ENCODE data around the gene FBXL7. TPM values are rescaled to one million over a fixed set of nuclear protein-coding genes. Genes with fewer than 3 reads are reported as not detected.

Gene FBXL7
- total and polyA plus RNA-seq, 7 experiments from 2014 or later: not detected

DNA sequence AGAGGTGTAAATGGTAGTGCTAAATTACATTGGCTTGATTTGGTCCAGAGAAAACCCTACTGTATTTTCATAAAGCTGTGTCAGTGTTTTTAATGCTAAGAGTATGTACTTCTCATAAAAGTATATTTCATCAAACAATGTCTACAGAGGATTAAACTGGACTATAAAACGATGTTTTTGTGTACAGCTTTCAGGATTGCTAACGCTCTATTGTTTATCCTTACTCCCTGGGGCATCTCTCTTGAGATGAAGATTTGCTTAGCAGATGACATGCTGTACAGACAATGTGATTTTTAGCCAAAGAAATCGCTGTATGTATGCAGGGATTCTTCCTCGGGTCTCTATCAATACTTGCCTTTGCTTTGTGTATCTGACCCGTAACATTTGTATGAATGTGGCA is 216.0 kb downstream of the FBXL7 start:
- no peaks in the 10 kb centered on the region for H3K27me3 Mint-ChIP-seq
- H3K36me3 Mint-ChIP-seq: no peaks in the 10 kb centered on the region
- H3K27me3 ChIP-seq (ENCODE audit: control insufficient read depth in 2 of 2, insufficient read depth in 2 of 2, low read length in 2 of 2): no peaks in the 10 kb centered on the region
- H3K4me3 ChIP-seq (ENCODE audit: low read length): no peak overlapping the region
- intact Hi-C loops (cut with micrococcal nuclease): no loop called here
- H3K9me3 ChIP-seq (ENCODE audit: control insufficient read depth in 2 of 3, low read length in 3 of 3): no peaks in the 10 kb centered on the region
- H3K4me3 Mint-ChIP-seq: no peak overlapping the region
- DNase-seq (no peak), ATAC-seq (no peak)
- H3K36me3 ChIP-seq (ENCODE audit: control insufficient read depth in 2 of 3, insufficient read depth in 3 of 3, low read length in 3 of 3): no peaks in the 10 kb centered on the region
- POLR2A ChIA-PET: no interaction called here
- peaks cover 0 to 10% (median 5%) of the 10 kb centered on the region in 11 donors for H3K9me3 Mint-ChIP-seq
- H3K4me1 Mint-ChIP-seq: no peaks in the 10 kb centered on the region
- no peak overlapping the region for H3K27ac Mint-ChIP-seq
- CTCF ChIA-PET: no interaction called here
- no peaks in the 10 kb centered on the region for H3K4me1 ChIP-seq (ENCODE audit: control insufficient read depth in 2 of 2, insufficient read depth in 2 of 2, low read length in 2 of 2)
- H3K27ac ChIP-seq (ENCODE audit: low read depth, low read length): no peak overlapping the region

DNA sequence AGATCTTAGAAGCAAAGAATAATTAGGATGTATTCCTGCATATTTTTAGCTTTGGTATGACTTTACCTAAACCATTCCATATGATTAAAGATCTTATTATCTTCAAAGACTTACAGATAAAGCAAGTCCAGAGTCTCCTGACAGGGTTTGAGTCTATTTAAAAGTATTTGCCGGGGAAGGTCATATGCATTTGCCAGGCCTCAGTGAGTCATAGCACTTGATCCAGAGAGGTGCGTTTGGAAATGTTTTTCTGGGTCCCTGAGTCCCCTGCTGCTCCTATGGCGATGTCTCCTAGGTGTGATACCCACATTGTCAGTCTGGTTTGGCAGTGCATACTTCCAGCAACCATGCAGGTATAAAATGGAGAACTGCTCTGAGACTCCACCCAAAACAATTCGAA is 217.0 kb downstream of the FBXL7 start:
- intact Hi-C loops (cut with micrococcal nuclease): no loop called here
- Histone ChIP-seq H3K9me3 (ENCODE audit: control insufficient read depth in 2 of 3, low read length in 3 of 3) (no peaks in the 10 kb centered on the region), H3K36me3 (ENCODE audit: control insufficient read depth in 2 of 3, insufficient read depth in 3 of 3, low read length in 3 of 3) (no peaks in the 10 kb centered on the region), H3K4me1 (ENCODE audit: control insufficient read depth in 2 of 2, insufficient read depth in 2 of 2, low read length in 2 of 2) (no peaks in the 10 kb centered on the region), H3K27ac (ENCODE audit: low read depth, low read length) (no peak overlapping the region), H3K27me3 (ENCODE audit: control insufficient read depth in 2 of 2, insufficient read depth in 2 of 2, low read length in 2 of 2) (no peaks in the 10 kb centered on the region), H3K4me3 (ENCODE audit: low read length) (no peak overlapping the region)
- no peak overlapping the region for H3K4me3 Mint-ChIP-seq
- peaks cover 0 to 8% (median 3%) of the 10 kb centered on the region in 11 donors for H3K9me3 Mint-ChIP-seq
- no peak for ATAC-seq
- no peaks in the 10 kb centered on the region for H3K4me1 Mint-ChIP-seq
- no peak for DNase-seq
- ChIA-PET CTCF (no interaction called here), POLR2A (no interaction called here)
- no peaks in the 10 kb centered on the region for H3K27me3 Mint-ChIP-seq
- H3K27ac Mint-ChIP-seq: no peak overlapping the region
- no peaks in the 10 kb centered on the region for H3K36me3 Mint-ChIP-seq

DNA sequence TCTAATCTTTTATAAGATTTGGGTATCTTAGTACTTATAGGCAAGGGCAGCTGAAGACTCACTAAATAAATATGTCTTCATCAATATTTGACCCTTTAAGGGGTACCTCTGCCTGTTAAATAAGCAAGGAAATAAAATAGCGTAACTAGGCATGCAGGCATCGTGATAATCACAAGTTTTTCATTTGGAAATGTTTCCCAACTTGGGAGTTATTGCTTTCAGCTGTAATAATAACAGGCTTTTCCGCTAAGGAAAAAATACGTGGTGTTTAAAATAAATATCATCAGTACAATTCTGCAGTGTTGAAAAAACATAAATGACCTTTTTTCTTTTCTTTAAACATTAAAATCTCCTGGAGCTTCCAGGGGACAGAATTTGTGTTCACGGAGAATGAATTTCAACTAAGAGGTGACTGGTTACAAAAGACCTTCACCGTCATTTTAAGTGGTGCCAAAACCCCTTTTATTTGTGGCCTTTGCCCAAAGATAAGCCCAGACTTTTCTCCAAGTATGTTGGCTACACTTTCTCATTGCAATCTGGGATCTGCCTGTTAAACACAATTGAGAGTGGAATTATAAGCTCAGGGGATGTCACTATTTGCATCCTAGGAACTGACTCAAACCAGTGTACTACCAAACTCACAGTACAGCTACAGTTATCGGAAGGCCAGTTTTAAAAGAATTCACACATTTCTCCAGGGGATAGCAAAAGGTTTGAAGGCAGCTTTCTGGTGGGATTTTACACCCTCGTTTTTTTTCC is 218.6 kb downstream of the FBXL7 start:
- Histone ChIP-seq H3K4me1 (ENCODE audit: control insufficient read depth in 2 of 2, insufficient read depth in 2 of 2, low read length in 2 of 2) (no peaks in the 10 kb centered on the region), H3K27me3 (ENCODE audit: control insufficient read depth in 2 of 2, insufficient read depth in 2 of 2, low read length in 2 of 2) (no peaks in the 10 kb centered on the region), H3K27ac (ENCODE audit: low read depth, low read length) (no peak overlapping the region), H3K36me3 (ENCODE audit: control insufficient read depth in 2 of 3, insufficient read depth in 3 of 3, low read length in 3 of 3) (no peaks in the 10 kb centered on the region), H3K9me3 (ENCODE audit: control insufficient read depth in 2 of 3, low read length in 3 of 3) (no peaks in the 10 kb centered on the region), H3K4me3 (ENCODE audit: low read length) (no peak overlapping the region)
- H3K27ac Mint-ChIP-seq: no peak overlapping the region
- no peaks in the 10 kb centered on the region for H3K4me1 Mint-ChIP-seq
- H3K27me3 Mint-ChIP-seq: no peaks in the 10 kb centered on the region
- no peak for DNase-seq
- H3K36me3 Mint-ChIP-seq: no peaks in the 10 kb centered on the region
- ATAC-seq: no peak
- ChIA-PET CTCF (interaction anchor here (0.6 kb wide), 1 partner anchor 47 kb away, joined by 4 read pairs; no protein-coding TSS in a partner anchor), POLR2A (no interaction called here)
- intact Hi-C loops (cut with micrococcal nuclease): no loop called here
- H3K4me3 Mint-ChIP-seq: no peak overlapping the region
- H3K9me3 Mint-ChIP-seq: peaks cover 0 to 8% (median 2%) of the 10 kb centered on the region in 11 donors

DNA sequence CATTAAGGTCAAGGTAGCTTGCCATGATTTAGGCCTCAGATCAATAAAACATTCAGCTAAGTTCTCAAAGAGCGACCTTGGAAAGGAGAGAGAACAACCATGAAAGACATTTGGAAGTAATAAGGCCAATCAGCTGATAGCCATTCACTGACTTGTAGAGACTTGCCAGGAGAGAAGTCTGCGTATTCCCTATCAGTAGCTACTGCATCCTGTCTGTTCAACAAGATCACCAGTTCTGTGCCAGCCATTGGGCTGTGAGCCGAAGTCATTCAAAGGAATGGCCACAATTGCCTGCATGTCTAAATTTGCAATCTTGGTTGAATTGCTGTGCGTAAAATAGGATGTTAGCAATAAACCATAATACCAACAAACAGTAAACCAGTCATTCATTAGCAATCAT is 219.8 kb downstream of the FBXL7 start:
- DNase-seq: no peak
- H3K4me3 Mint-ChIP-seq: no peak overlapping the region
- no peak overlapping the region for H3K27ac Mint-ChIP-seq
- Histone ChIP-seq H3K27me3 (ENCODE audit: control insufficient read depth in 2 of 2, insufficient read depth in 2 of 2, low read length in 2 of 2) (no peaks in the 10 kb centered on the region), H3K4me3 (ENCODE audit: low read length) (no peak overlapping the region), H3K36me3 (ENCODE audit: control insufficient read depth in 2 of 3, insufficient read depth in 3 of 3, low read length in 3 of 3) (no peaks in the 10 kb centered on the region), H3K4me1 (ENCODE audit: control insufficient read depth in 2 of 2, insufficient read depth in 2 of 2, low read length in 2 of 2) (no peaks in the 10 kb centered on the region), H3K9me3 (ENCODE audit: control insufficient read depth in 2 of 3, low read length in 3 of 3) (no peaks in the 10 kb centered on the region), H3K27ac (ENCODE audit: low read depth, low read length) (no peak overlapping the region)
- no peaks in the 10 kb centered on the region for H3K27me3 Mint-ChIP-seq
- POLR2A ChIA-PET: no interaction called here
- intact Hi-C loops (cut with micrococcal nuclease): no loop called here
- peaks cover 0 to 10% (median 2%) of the 10 kb centered on the region in 11 donors for H3K9me3 Mint-ChIP-seq
- no peak for ATAC-seq
- CTCF ChIA-PET: no interaction called here
- no peaks in the 10 kb centered on the region for H3K36me3 Mint-ChIP-seq
- no peaks in the 10 kb centered on the region for H3K4me1 Mint-ChIP-seq

DNA sequence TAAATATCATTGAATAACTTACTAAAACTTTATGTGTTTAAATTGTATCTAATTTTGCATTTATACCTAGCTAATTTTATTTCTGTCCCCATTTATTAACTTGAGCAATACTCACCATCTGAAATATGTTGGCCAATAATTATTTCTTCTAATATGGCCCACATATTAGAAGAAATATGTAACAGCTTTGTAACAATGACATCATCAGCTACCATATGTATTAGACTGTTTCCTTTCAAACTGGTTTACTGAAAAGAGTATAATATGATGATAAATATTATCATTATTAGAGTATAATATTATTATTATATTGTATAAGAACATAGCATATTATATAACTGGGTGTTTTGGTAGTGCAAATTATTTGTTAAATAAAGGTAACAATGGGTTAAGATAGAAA is 220.5 kb downstream of the FBXL7 start:
- Histone ChIP-seq H3K4me1 (ENCODE audit: control insufficient read depth in 2 of 2, insufficient read depth in 2 of 2, low read length in 2 of 2) (no peaks in the 10 kb centered on the region), H3K4me3 (ENCODE audit: low read length) (no peak overlapping the region), H3K27me3 (ENCODE audit: control insufficient read depth in 2 of 2, insufficient read depth in 2 of 2, low read length in 2 of 2) (no peaks in the 10 kb centered on the region), H3K9me3 (ENCODE audit: control insufficient read depth in 2 of 3, low read length in 3 of 3) (no peaks in the 10 kb centered on the region), H3K36me3 (ENCODE audit: control insufficient read depth in 2 of 3, insufficient read depth in 3 of 3, low read length in 3 of 3) (no peaks in the 10 kb centered on the region), H3K27ac (ENCODE audit: low read depth, low read length) (no peak overlapping the region)
- POLR2A ChIA-PET: no interaction called here
- no peaks in the 10 kb centered on the region for H3K36me3 Mint-ChIP-seq
- CTCF ChIA-PET: no interaction called here
- no peaks in the 10 kb centered on the region for H3K27me3 Mint-ChIP-seq
- H3K4me1 Mint-ChIP-seq: no peaks in the 10 kb centered on the region
- ATAC-seq (no peak), DNase-seq (no peak)
- H3K4me3 Mint-ChIP-seq: no peak overlapping the region
- intact Hi-C loops (cut with micrococcal nuclease): no loop called here
- H3K9me3 Mint-ChIP-seq: peaks cover 0 to 16% (median 5%) of the 10 kb centered on the region in 11 donors
- no peak overlapping the region for H3K27ac Mint-ChIP-seq

DNA sequence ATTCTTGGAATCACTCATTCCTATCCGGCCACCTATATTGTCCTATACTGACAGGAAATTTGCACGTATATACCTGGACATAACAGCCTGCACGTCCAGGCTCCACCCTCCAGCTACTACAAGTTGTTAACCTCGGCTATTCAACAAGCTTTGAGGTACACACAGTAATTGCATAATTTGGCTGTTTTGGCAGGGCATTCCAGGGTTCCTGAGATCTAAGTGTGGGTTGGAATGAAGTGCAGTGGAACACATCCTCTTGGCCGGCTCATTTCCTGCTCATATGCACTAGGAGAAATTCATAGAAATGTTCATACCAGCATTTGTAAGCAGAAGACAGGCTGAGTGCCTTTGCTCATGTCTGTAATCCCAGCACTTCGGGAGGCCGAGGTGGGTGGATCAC is 222.3 kb downstream of the FBXL7 start:
- Mint-ChIP-seq H3K36me3 (peaks cover 0 to 2% (median 0%) of the 10 kb centered on the region in 5 donors), H3K27me3 (no peaks in the 10 kb centered on the region), H3K4me1 (no peaks in the 10 kb centered on the region), H3K9me3 (peaks cover 0 to 23% (median 8%) of the 10 kb centered on the region in 11 donors), H3K27ac (no peak overlapping the region), H3K4me3 (no peak overlapping the region)
- CTCF ChIA-PET: no interaction called here
- no peak for DNase-seq
- Histone ChIP-seq H3K4me3 (ENCODE audit: low read length) (no peak overlapping the region), H3K27ac (ENCODE audit: low read depth, low read length) (no peak overlapping the region), H3K9me3 (ENCODE audit: control insufficient read depth in 2 of 3, low read length in 3 of 3) (no peaks in the 10 kb centered on the region), H3K36me3 (ENCODE audit: control insufficient read depth in 2 of 3, insufficient read depth in 3 of 3, low read length in 3 of 3) (no peaks in the 10 kb centered on the region), H3K4me1 (ENCODE audit: control insufficient read depth in 2 of 2, insufficient read depth in 2 of 2, low read length in 2 of 2) (no peaks in the 10 kb centered on the region), H3K27me3 (ENCODE audit: control insufficient read depth in 2 of 2, insufficient read depth in 2 of 2, low read length in 2 of 2) (no peaks in the 10 kb centered on the region)
- POLR2A ChIA-PET: no interaction called here
- no peak for ATAC-seq
- intact Hi-C loops (cut with micrococcal nuclease): no loop called here

DNA sequence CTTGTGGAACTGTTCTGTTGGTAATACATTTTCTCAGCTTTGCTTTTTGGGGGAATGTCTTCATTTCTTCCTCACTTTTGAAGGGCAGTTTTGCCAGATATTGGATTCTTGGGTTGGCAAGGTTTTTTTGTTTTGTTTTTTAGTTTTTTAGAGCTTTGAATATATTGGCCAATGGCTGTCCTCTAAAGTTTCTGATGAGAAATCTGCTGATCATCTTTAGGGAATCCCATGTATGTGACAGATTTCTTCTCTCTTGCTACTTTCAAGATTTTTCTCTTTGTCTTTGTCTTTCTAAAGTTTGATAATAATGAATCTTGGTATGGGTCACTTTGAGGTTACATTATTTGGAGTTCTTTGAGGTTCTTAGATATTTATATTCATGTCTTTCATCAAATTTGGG is 227.4 kb downstream of the FBXL7 start:
- Histone ChIP-seq H3K27me3 (ENCODE audit: control insufficient read depth in 2 of 2, insufficient read depth in 2 of 2, low read length in 2 of 2) (no peaks in the 10 kb centered on the region), H3K9me3 (ENCODE audit: control insufficient read depth in 2 of 3, low read length in 3 of 3) (no peaks in the 10 kb centered on the region), H3K4me3 (ENCODE audit: low read length) (no peak overlapping the region), H3K27ac (ENCODE audit: low read depth, low read length) (no peak overlapping the region), H3K36me3 (ENCODE audit: control insufficient read depth in 2 of 3, insufficient read depth in 3 of 3, low read length in 3 of 3) (no peaks in the 10 kb centered on the region), H3K4me1 (ENCODE audit: control insufficient read depth in 2 of 2, insufficient read depth in 2 of 2, low read length in 2 of 2) (no peaks in the 10 kb centered on the region)
- intact Hi-C loops (cut with micrococcal nuclease): no loop called here
- CTCF ChIA-PET: no interaction called here
- POLR2A ChIA-PET: no interaction called here
- ATAC-seq (no peak), DNase-seq (no peak)
- Mint-ChIP-seq H3K4me3 (no peak overlapping the region), H3K27ac (no peak overlapping the region), H3K36me3 (peaks cover 0 to 7% (median 0%) of the 10 kb centered on the region in 5 donors), H3K9me3 (peaks cover 2 to 38% (median 16%) of the 10 kb centered on the region in 11 donors), H3K27me3 (no peaks in the 10 kb centered on the region), H3K4me1 (no peaks in the 10 kb centered on the region)

All from naive thymus-derived CD4-positive, alpha-beta T cell (primary cell).